GM12864 (cell line): Measurements from ENCODE around the gene EGLN2.
"Not testable (repeated sequence)": the region's sequence is repeated elsewhere in the genome, so short reads cannot be mapped to it uniquely, and the experiment has no call there.

Experiments
- DNase-seq: peaks from one replicate; pipeline ENCODE4 v3.0.0-alpha.2; 2011; ENCODE audit warnings: low read depth
- H3K4me3 ChIP-seq: 2 replicates; pipeline ENCODE4 v1.5.1; 2011; ENCODE audit warnings: mild to moderate bottlenecking, low read depth, low read length, control low read depth
- TF ChIP-seq, protein P1 (sequence below): IDR thresholded peaks from 2 replicates; pipeline ENCODE4 v1.5.1; 2011; ENCODE audit warnings: low read depth, mild to moderate bottlenecking, moderate library complexity, low read length, control low read depth, inconsistent platforms; ENCODE audit errors: missing control alignments

Gene EGLN2

GRCh38 chr19:40777937-40778705 lies 20.9 kb upstream of the EGLN2 start, which contains the start of gene RAB4B:
TSS of gene RAB4B (plus strand) at chr19:40778247. CDS start at chr19:40778376, 129 bp downstream.
- DNase-seq, result peak; percentile 99
- TF ChIP-seq, protein P1, sequence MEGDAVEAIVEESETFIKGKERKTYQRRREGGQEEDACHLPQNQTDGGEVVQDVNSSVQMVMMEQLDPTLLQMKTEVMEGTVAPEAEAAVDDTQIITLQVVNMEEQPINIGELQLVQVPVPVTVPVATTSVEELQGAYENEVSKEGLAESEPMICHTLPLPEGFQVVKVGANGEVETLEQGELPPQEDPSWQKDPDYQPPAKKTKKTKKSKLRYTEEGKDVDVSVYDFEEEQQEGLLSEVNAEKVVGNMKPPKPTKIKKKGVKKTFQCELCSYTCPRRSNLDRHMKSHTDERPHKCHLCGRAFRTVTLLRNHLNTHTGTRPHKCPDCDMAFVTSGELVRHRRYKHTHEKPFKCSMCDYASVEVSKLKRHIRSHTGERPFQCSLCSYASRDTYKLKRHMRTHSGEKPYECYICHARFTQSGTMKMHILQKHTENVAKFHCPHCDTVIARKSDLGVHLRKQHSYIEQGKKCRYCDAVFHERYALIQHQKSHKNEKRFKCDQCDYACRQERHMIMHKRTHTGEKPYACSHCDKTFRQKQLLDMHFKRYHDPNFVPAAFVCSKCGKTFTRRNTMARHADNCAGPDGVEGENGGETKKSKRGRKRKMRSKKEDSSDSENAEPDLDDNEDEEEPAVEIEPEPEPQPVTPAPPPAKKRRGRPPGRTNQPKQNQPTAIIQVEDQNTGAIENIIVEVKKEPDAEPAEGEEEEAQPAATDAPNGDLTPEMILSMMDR, result no peak

DNA sequence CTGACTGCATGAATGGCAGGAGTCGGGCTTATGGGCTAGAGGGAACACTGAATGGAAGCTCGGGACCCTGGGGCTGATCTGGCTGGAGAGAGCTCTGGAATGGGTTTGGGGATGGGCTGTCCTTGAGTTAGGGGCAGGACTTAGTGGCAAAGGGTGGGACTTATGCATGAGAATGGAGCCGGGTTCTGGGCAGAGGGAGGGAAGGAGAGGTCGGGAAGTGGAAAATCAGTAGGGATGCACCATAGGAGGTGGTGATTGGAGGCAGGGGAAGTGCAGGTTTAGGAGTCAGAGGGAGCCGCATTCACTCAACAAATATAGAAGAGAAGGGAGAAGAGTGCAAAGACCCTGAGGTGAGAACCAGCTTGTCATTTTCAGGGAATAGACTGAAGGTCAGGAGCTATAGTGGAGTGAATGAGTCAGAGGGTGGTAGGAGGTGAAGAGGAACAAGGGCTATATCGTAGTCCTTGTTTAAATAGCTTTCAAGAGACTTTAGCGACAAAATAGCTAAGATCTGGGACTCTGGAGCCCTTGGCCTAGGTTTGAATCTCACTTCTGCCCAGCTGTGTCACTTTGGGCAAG lies 20.2 kb upstream of the EGLN2 start:
- no peak for DNase-seq
- TF ChIP-seq, protein P1, result no peak
- H3K4me3 ChIP-seq, result peak overlapping the region; percentile 70

More at GRCh38 chr19:40777937-40778705, 20.9 kb upstream of the EGLN2 start, which contains the start of gene RAB4B:
- H3K4me3 ChIP-seq, result peak within 1 kb of the TSS; percentile 70

DNA sequence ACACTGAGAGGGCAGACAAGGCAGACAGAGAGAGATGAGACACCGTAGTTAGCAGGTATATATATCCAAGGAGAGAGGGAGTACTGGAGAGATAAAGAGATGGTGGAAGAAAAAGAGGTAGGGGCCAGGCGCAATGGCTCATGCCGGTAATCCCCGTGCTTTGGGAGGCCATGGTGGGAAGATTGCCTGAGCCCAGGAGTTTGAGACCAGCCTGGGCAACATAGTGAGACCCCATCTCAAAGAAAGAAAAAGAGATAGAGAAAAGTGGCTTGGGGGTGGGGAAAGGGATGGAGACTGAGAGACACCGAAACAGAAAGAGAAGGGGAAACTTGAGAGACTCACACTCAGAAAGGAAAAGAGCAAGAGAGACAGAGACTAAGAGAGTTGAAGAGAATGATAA lies 18.4 kb upstream of the EGLN2 start:
- TF ChIP-seq, protein P1, result no peak
- DNase-seq, result no peak
- no peak overlapping the region for H3K4me3 ChIP-seq

DNA sequence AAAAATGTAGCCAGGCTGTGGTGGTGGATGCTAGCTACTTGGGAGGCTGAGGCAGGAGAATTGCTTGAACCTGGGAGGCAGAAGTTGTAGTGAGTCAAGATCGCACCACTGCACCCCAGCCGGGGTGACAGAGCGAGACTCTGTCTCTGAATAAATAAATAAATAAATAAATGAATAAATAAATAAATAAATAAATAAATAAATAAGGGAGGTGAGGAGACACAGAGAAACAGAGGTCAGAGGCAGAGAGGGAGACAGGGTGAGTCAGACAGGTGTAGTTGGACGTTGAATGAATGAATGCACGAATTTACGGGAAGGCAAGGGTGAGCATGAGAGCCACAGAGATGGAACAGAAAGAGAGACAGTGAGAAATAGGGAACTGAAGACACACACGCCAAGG lies 17.9 kb upstream of the EGLN2 start:
- TF ChIP-seq, protein P1, result no peak
- no peak overlapping the region for H3K4me3 ChIP-seq
- DNase-seq, result no peak

DNA sequence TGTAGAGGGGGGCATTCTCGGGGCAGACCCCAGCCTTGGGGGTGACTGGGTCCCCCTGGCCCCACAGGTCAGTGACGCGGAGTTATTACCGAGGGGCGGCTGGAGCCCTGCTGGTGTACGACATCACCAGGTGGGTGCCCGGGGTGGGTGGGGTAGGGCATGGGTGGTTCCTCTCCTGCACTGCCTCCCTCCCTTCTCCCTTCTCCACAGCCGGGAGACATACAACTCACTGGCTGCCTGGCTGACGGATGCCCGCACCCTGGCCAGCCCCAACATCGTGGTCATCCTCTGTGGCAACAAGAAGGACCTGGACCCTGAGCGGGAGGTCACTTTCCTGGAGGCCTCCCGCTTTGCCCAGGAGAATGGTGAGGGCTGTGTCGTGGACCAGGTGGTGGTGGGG lies 15.3 kb upstream of the EGLN2 start:
- no peak for DNase-seq
- no peak overlapping the region for H3K4me3 ChIP-seq
- TF ChIP-seq, protein P1, result no peak

GRCh38 chr19:40784146-40784545 lies 14.8 kb upstream of the EGLN2 start:
- DNase-seq, H3K4me3 ChIP-seq: not testable (repeated sequence)

- H3K4me3 ChIP-seq, result no peak overlapping the region
- TF ChIP-seq, protein P1, result no peak
- no peak for DNase-seq
Observed at GRCh38 chr19:40785526-40785925, 13.5 kb upstream of the EGLN2 start.
